H1 (cell line): ENCODE measurements around the gene RLN1. TPM values are rescaled to one million over a fixed set of nuclear protein-coding genes. Genes with fewer than 3 reads are reported as not detected.

Experiments used
- CTCF ChIA-PET: fragments of 300-600 bp; sonication (Branson Sonifier 250); formaldehyde crosslinking; loops from one replicate; lab custom pipeline; 2021; ENCODE audit not compliant: partially characterized antibody; lab: Charles Lee
- POLR2A ChIA-PET: fragments of 300-600 bp; sonication (Branson Sonifier 250); formaldehyde crosslinking; loops from one replicate; lab custom pipeline; 2021; ENCODE audit warnings: inconsistent platforms; ENCODE audit not compliant: partially characterized antibody; lab: Charles Lee
- DNase-seq, 2 experiments: peaks; one replicate each; pipeline versions ENCODE4 v3.0.0 to v3.0.0-alpha.2; 2010 to 2022; ENCODE audit warnings: low spot score in 2 of 2, low read depth in 1 of 2, mixed read lengths in 1 of 2
- FAIRE-seq: peaks from 2 replicates; lab custom pipeline; 2011; peaks lifted over from hg19 to GRCh38; lab: Jason Lieb, UNC
- H2AFZ ChIP-seq: 2 replicates; pipeline ENCODE4 v1.8.1; 2012; ENCODE audit warnings: low read length, inconsistent platforms
- H2AK5ac ChIP-seq: 2 replicates; pipeline ENCODE4 v1.6.1; 2013; ENCODE audit warnings: low read depth, low read length
- H2BK120ac ChIP-seq: replicated peaks from 2 replicates; pipeline ENCODE3; 2013; ENCODE audit warnings: low read depth, low read length, inconsistent platforms
- H2BK12ac ChIP-seq: 2 replicates; pipeline ENCODE4 v1.6.1; 2013; ENCODE audit warnings: low read depth, low read length
- H2BK15ac ChIP-seq: 2 replicates; pipeline ENCODE4 v1.6.1; 2013; ENCODE audit warnings: low read length
- H2BK20ac ChIP-seq: 2 replicates; pipeline ENCODE4 v1.6.1; 2013; ENCODE audit warnings: low read length
- H2BK5ac ChIP-seq: 2 replicates; pipeline ENCODE4 v1.6.1; 2013; ENCODE audit warnings: low read depth, low read length
- H3K14ac ChIP-seq: 2 replicates; pipeline ENCODE4 v1.6.1; 2013; ENCODE audit warnings: inconsistent platforms; ENCODE audit not compliant: insufficient read length
- H3K18ac ChIP-seq: 2 replicates; pipeline ENCODE4 v1.6.1; 2013; ENCODE audit warnings: low read length; ENCODE audit errors: extremely low read depth
- H3K23ac ChIP-seq: 2 replicates; pipeline ENCODE4 v1.6.1; 2013; ENCODE audit warnings: inconsistent platforms; ENCODE audit not compliant: insufficient read length
- H3K23me2 ChIP-seq: 2 replicates; pipeline ENCODE4 v1.6.1; 2013; ENCODE audit warnings: low read depth, low read length
- H3K27ac ChIP-seq: 2 replicates; pipeline ENCODE4 v1.6.1; 2011; ENCODE audit warnings: low read depth, low read length, inconsistent platforms
- H3K27me3 ChIP-seq, 4 experiments: replicated peaks in 1 of 4; 1 replicate in 1 of 4; 2 replicates in 3 of 4; pipeline versions ENCODE4 v1.6.1 to v1.8.1; 2011 to 2013; ENCODE audit warnings: low read length in 3 of 4, mild to moderate bottlenecking in 3 of 4, inconsistent platforms in 2 of 4, mixed read lengths in 2 of 4, moderate library complexity in 1 of 4; ENCODE audit not compliant: control insufficient read depth in 3 of 4, insufficient read depth in 3 of 4; ENCODE audit errors: extremely low read depth in 1 of 4
- H3K36me3 ChIP-seq, 4 experiments: 2 replicates each; pipeline versions ENCODE4 v1.6.1 to v1.8.1; 2011 to 2013; ENCODE audit warnings: mild to moderate bottlenecking in 4 of 4, low read length in 3 of 4, moderate library complexity in 2 of 4, control low read depth in 1 of 4, inconsistent platforms in 1 of 4; ENCODE audit not compliant: insufficient read depth in 4 of 4, control insufficient read depth in 2 of 4
- H3K4ac ChIP-seq: replicated peaks from 2 replicates; pipeline ENCODE3; 2013; ENCODE audit warnings: low read length, low read depth, mixed read lengths, inconsistent platforms; ENCODE audit not compliant: insufficient read length
- H3K4me1 ChIP-seq, 4 experiments: replicated peaks in 1 of 4; 1 replicate in 1 of 4; 2 replicates in 3 of 4; pipeline versions ENCODE4 v1.6.1 to v1.8.1; 2011 to 2013; ENCODE audit warnings: low read length in 3 of 4, inconsistent platforms in 2 of 4, mixed read lengths in 1 of 4; ENCODE audit not compliant: insufficient read depth in 4 of 4, control insufficient read depth in 3 of 4
- H3K4me2 ChIP-seq, 2 experiments: 2 replicates each; pipeline versions ENCODE4 v1.6.1 to v1.8.1; 2011 to 2013; ENCODE audit warnings: low read depth in 2 of 2, low read length in 2 of 2, control low read depth in 1 of 2, inconsistent platforms in 1 of 2, mild to moderate bottlenecking in 1 of 2; ENCODE audit not compliant: insufficient read depth in 1 of 2
- H3K4me3 ChIP-seq, 4 experiments: fragments of 200-600, 300-600 bp in 1 of 4; sonication (generic), shearing (Covaris generic), sonication (Bioruptor Twin) in 1 of 4; 2 replicates each; pipeline versions ENCODE4 v1.5.1 to v1.8.1; 2011 to 2016; ENCODE audit warnings: low read length in 4 of 4, low read depth in 3 of 4, control low read depth in 2 of 4, inconsistent platforms in 2 of 4, mild to moderate bottlenecking in 2 of 4, mixed read lengths in 1 of 4, moderate library complexity in 1 of 4; ENCODE audit not compliant: insufficient read depth in 2 of 4; ENCODE audit errors: extremely low read depth in 1 of 4
- H3K56ac ChIP-seq: replicated peaks from 2 replicates; pipeline ENCODE3; 2013; ENCODE audit warnings: low read depth, mild to moderate bottlenecking, mixed read lengths, low read length, inconsistent platforms; ENCODE audit not compliant: insufficient read length
- H3K79me1 ChIP-seq: 2 replicates; pipeline ENCODE4 v1.6.1; 2013; ENCODE audit warnings: low read depth, low read length, control low read depth
- H3K79me2 ChIP-seq, 2 experiments: 2 replicates each; pipeline versions ENCODE4 v1.6.1 to v1.8.1; 2012 to 2013; ENCODE audit warnings: low read length in 2 of 2, mild to moderate bottlenecking in 2 of 2, inconsistent platforms in 1 of 2; ENCODE audit not compliant: insufficient read depth in 2 of 2, control insufficient read depth in 1 of 2
- H3K9ac ChIP-seq, 4 experiments: replicated peaks in 1 of 4; 1 replicate in 1 of 4; 2 replicates in 3 of 4; pipeline versions ENCODE4 v1.6.1 to v1.8.1; 2011 to 2013; ENCODE audit warnings: low read depth in 3 of 4, low read length in 3 of 4, control low read depth in 2 of 4, mild to moderate bottlenecking in 2 of 4, moderate library complexity in 2 of 4, inconsistent platforms in 1 of 4; ENCODE audit errors: extremely low read depth in 1 of 4
- H3K9me3 ChIP-seq, 2 experiments: 2 replicates each; pipeline versions ENCODE4 v1.6.1 to v1.8.1; 2012 to 2013; ENCODE audit warnings: mild to moderate bottlenecking in 2 of 2, moderate library complexity in 2 of 2, control low read depth in 1 of 2, inconsistent platforms in 1 of 2, low read depth in 1 of 2, low read length in 1 of 2, mixed read lengths in 1 of 2; ENCODE audit not compliant: insufficient read depth in 2 of 2
- H4K20me1 ChIP-seq, 2 experiments: replicated peaks in 1 of 2; 2 replicates each; pipeline versions ENCODE3 to v1.8.1; 2011 to 2013; ENCODE audit warnings: inconsistent platforms in 2 of 2, low read length in 2 of 2, mild to moderate bottlenecking in 1 of 2; ENCODE audit not compliant: insufficient read depth in 2 of 2, control insufficient read depth in 1 of 2
- H4K5ac ChIP-seq: 2 replicates; pipeline ENCODE4 v1.6.1; 2013; ENCODE audit warnings: low read length, low read depth, mixed read lengths, inconsistent platforms; ENCODE audit not compliant: insufficient read length
- H4K8ac ChIP-seq: 2 replicates; pipeline ENCODE4 v1.8.0; 2013; ENCODE audit warnings: mild to moderate bottlenecking, moderate library complexity, low read length, inconsistent platforms; ENCODE audit not compliant: insufficient read depth; ENCODE audit errors: extremely low read depth
- H4K91ac ChIP-seq: replicated peaks from 2 replicates; pipeline ENCODE3; 2013; ENCODE audit warnings: low read length, mixed read lengths, inconsistent platforms; ENCODE audit not compliant: insufficient read length
- ATF2 ChIP-seq: IDR thresholded peaks from 2 replicates; pipeline ENCODE4 v1.6.1; 2012; ENCODE audit warnings: low read length, inconsistent platforms
- CTBP2 ChIP-seq: IDR thresholded peaks from 2 replicates; pipeline ENCODE4 v1.7.0; 2011; ENCODE audit warnings: borderline replicate concordance, mild to moderate bottlenecking, moderate library complexity, mixed read lengths, low read length; ENCODE audit not compliant: insufficient read depth, insufficient read length
- GABPA ChIP-seq: IDR thresholded peaks from 2 replicates; pipeline ENCODE4 v1.6.1; 2011; ENCODE audit warnings: mild to moderate bottlenecking, low read length, moderate library complexity, borderline replicate concordance; ENCODE audit not compliant: insufficient read depth
- RNF2 ChIP-seq: fragments of 200-900, 300-1000 bp; sonication (generic); IDR thresholded peaks from 2 replicates; pipeline ENCODE4 v1.7.1; 2016; ENCODE audit warnings: borderline replicate concordance, low read depth, mild to moderate bottlenecking, antibody characterized with exemption, low read length; ENCODE audit not compliant: poor library complexity, severe bottlenecking; ENCODE audit errors: missing control alignments
- SP1 ChIP-seq: IDR thresholded peaks from 2 replicates; pipeline ENCODE4 v1.6.1; 2011; ENCODE audit warnings: low read depth, low read length
- ZNF274 ChIP-seq: IDR thresholded peaks from 2 replicates; pipeline ENCODE4 v1.7.0; 2012; ENCODE audit warnings: low read length, borderline replicate concordance; ENCODE audit errors: extremely low read depth
- WGBS, 2 experiments: shearing (Covaris generic) in 1 of 2; methylation state at CpG; one replicate each; pipeline versions ENCODE4 v1.1.6 to v1.1.7; 2013 to 2015; ENCODE audit warnings: low lambda C conversion rate in 2 of 2, mixed read lengths in 2 of 2, inconsistent platforms in 1 of 2, low coverage in 1 of 2, missing lambda C conversion rate in 1 of 2; ENCODE audit not compliant: insufficient replicate concordance in 2 of 2, insufficient coverage in 1 of 2, insufficient read length in 1 of 2; ENCODE audit errors: extremely low coverage in 1 of 2, missing lambda C conversion rate in 1 of 2; 5-methylcytosine and 5-hydroxymethylcytosine counted together
- polyA plus RNA-seq, 7 experiments: library from polyadenylated mRNA; depleted of rRNA in 3 of 7; stranded (reverse) in 5 of 7; unstranded in 2 of 7; fragments of >200 nt in 5 of 7; fragments of 200-250 nt in 2 of 7; gene quantifications; 1 replicate in 5 of 7; 2 replicates in 1 of 7; 4 replicates in 1 of 7; pipeline versions ENCODE4 v1.2.1 to v1.2.3, GENCODE V29; 2011 to 2013; ENCODE audit warnings: missing spikeins in 2 of 7, mixed read lengths in 2 of 7
- total RNA-seq: library from RNA; stranded (reverse); fragmentation: NEBNext Ultra II Directional; extraction: Animal tissue kit (Norgen Biotek cat#: 25700); gene quantifications from 2 replicates; pipeline ENCODE4 v1.2.1, GENCODE V29; 2021

The RLN1 gene
- total and polyA plus RNA-seq, 2 of the 8 experiments (the other 6 are each of a cell fraction or from before 2014, with no cell fraction given), result 0.51 to 0.80 TPM

DNA sequence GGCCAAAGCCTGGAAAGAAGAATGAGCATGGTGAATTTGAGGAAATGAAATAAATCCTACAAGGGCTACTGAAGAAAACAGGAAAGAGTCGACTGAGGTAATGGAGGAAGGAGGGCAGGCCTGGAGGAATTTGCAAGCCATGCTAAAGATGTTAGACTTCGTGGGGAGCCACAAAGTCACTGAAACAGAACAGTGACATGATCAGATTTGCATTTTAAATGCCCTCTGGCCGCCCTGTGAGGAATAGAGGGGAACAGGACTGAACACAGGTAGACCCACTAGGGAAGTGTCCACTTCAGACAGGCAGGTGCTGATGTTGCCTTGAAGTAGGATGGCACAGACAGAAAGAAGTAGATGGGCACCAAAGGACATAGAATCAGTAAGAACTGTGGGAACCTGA is 42.8 kb upstream of the RLN1 start:
- DNase-seq (no peak), FAIRE-seq (no peak)
- no peak overlapping the region for H3K9ac ChIP-seq
- no peak overlapping the region for H2AFZ ChIP-seq
- H3K4me1 ChIP-seq, result no peaks in the 10 kb centered on the region
- no peak overlapping the region for H3K4me3 ChIP-seq
- H3K27me3 ChIP-seq, result no peaks in the 10 kb centered on the region
- no peak overlapping the region for H3K56ac ChIP-seq
- H2BK12ac ChIP-seq, result no peak overlapping the region
- no peaks in the 10 kb centered on the region for H3K36me3 ChIP-seq
- no peak overlapping the region for H3K14ac ChIP-seq
- H3K79me2 ChIP-seq, result no peaks in the 10 kb centered on the region
- H4K8ac ChIP-seq, result no peak overlapping the region
- H2BK15ac ChIP-seq, result no peak overlapping the region
- no peak overlapping the region for H3K4ac ChIP-seq
- CTCF ChIA-PET, result no interaction called here
- H4K91ac ChIP-seq, result no peak overlapping the region
- H4K5ac ChIP-seq, result no peak overlapping the region
- no peak overlapping the region for H3K23ac ChIP-seq
- H2AK5ac ChIP-seq, result no peak overlapping the region
- H3K79me1 ChIP-seq, result no peaks in the 10 kb centered on the region
- H4K20me1 ChIP-seq, result no peaks in the 10 kb centered on the region
- no peaks in the 10 kb centered on the region; a peak in 1 of 4 replicates for H3K9me3 ChIP-seq
- H2BK20ac ChIP-seq, result no peak overlapping the region
- H3K27ac ChIP-seq, result no peak overlapping the region
- H2BK120ac ChIP-seq, result no peak overlapping the region
- no peak overlapping the region for H2BK5ac ChIP-seq
- WGBS, 2 experiments, result 74% methylated on average over 3 of the region's 3 CpGs; no CpG with 5 or more reads in 1 of the 2 experiments
- H3K4me2 ChIP-seq, result no peak overlapping the region
- H3K23me2 ChIP-seq, result no peaks in the 10 kb centered on the region
- H3K18ac ChIP-seq, result no peak overlapping the region
- POLR2A ChIA-PET, result no interaction called here
- TF ChIP-seq GABPA (no peak), ZNF274 (no peak), CTBP2 (no peak), RNF2 (no peak), ATF2 (no peak), SP1 (no peak)
